ENCODE data around the gene KCMF1.

- TF ChIP-seq KDM5A (IDR thresholded peaks at IDR 0.05), result no peak
- no peak for TF ChIP-seq CTCF (IDR thresholded peaks at IDR 0.05)
- no peak for TF ChIP-seq EP300 (IDR thresholded peaks at IDR 0.05)
Observed at GRCh38 chr2:85048534-85048933, 77.6 kb downstream of the KCMF1 start.
